Endothelial cell of umbilical vein (primary cell): Measurements from ENCODE around the gene DDX3X. TPM values are rescaled to one million over a fixed set of nuclear protein-coding genes. Genes with fewer than 3 reads are reported as not detected.

Experiments
- BruUV-seq: library from RNA; stranded (reverse); fragments of 400-500 nt; replicated peaks from 2 replicates; lab custom pipeline; 2021; lab: Mats Ljungman, UMichigan
- CTCF ChIA-PET: fragments of 300-600, 350-600 bp; sonication (Branson Sonifier 250); formaldehyde crosslinking; loops from one replicate; lab custom pipeline; 2021; ENCODE audit warnings: antibody characterized with exemption, inconsistent platforms; lab: Charles Lee
- POLR2A ChIA-PET: fragments of 300-600, 350-600 bp; sonication (Branson Sonifier 250); formaldehyde crosslinking; loops from one replicate; lab custom pipeline; 2021; ENCODE audit warnings: antibody characterized with exemption, inconsistent platforms; lab: Charles Lee
- DNase-seq: peaks from one replicate; pipeline ENCODE4 v3.0.0-alpha.2; 2011; ENCODE audit warnings: low read depth, low spot score
- FAIRE-seq: peaks from 2 replicates; lab custom pipeline; 2011; peaks lifted over from hg19 to GRCh38; lab: Jason Lieb, UNC
- H2AFZ ChIP-seq: 2 replicates; pipeline ENCODE4 v1.6.0; 2012; ENCODE audit warnings: low read depth, low read length, control low read depth, inconsistent platforms
- H3K27ac ChIP-seq: 2 replicates; pipeline ENCODE4 v1.5.1; 2011; ENCODE audit warnings: low read depth, mild to moderate bottlenecking, control low read depth, low read length, moderate library complexity; ENCODE audit not compliant: insufficient read depth
- H3K27me3 ChIP-seq, 2 experiments: 2 replicates each; pipeline versions ENCODE4 v1.6.0 to v1.6.1; 2011; ENCODE audit warnings: low read length in 2 of 2, mixed read lengths in 1 of 2; ENCODE audit not compliant: control insufficient read depth in 2 of 2, insufficient read depth in 2 of 2
- H3K36me3 ChIP-seq, 2 experiments: 2 replicates in 1 of 2; 3 replicates in 1 of 2; pipeline ENCODE4 v1.5.1; 2011; ENCODE audit warnings: low read length in 2 of 2, mild to moderate bottlenecking in 1 of 2, moderate library complexity in 1 of 2; ENCODE audit not compliant: control insufficient read depth in 2 of 2, insufficient read depth in 2 of 2; ENCODE audit errors: extremely low read depth in 1 of 2
- H3K4me1 ChIP-seq: 3 replicates; pipeline ENCODE4 v1.5.1; 2011; ENCODE audit warnings: mild to moderate bottlenecking, low read length; ENCODE audit not compliant: control insufficient read depth, insufficient read depth; ENCODE audit errors: extremely low read depth
- H3K4me2 ChIP-seq: 2 replicates; pipeline ENCODE4 v1.6.1; 2011; ENCODE audit warnings: low read length, control low read depth, mixed read lengths; ENCODE audit not compliant: insufficient read depth
- H3K4me3 ChIP-seq, 3 experiments: fragments of 200-600 bp in 1 of 3; sonication (generic), shearing (Covaris generic) in 1 of 3; replicated peaks in 1 of 3; 2 replicates each; pipeline ENCODE4 v1.5.1; 2011 to 2016; ENCODE audit warnings: control low read depth in 3 of 3, low read length in 3 of 3, mild to moderate bottlenecking in 2 of 3, inconsistent platforms in 1 of 3, low read depth in 1 of 3, moderate library complexity in 1 of 3; ENCODE audit not compliant: insufficient read depth in 1 of 3
- H3K79me2 ChIP-seq: 2 replicates; pipeline ENCODE4 v1.6.0; 2012; ENCODE audit warnings: low read length, inconsistent platforms; ENCODE audit not compliant: control insufficient read depth, insufficient read depth
- H3K9ac ChIP-seq: replicated peaks from 2 replicates; pipeline ENCODE3; 2011; ENCODE audit warnings: low read length, control low read depth; ENCODE audit not compliant: insufficient read depth; ENCODE audit errors: extremely low read depth
- H3K9me1 ChIP-seq: replicated peaks from 3 replicates; pipeline ENCODE4 v1.6.0; 2011; ENCODE audit warnings: mild to moderate bottlenecking, low read length; ENCODE audit not compliant: control insufficient read depth, insufficient read depth; ENCODE audit errors: extremely low read depth
- H3K9me3 ChIP-seq: replicated peaks from 2 replicates; pipeline ENCODE4 v1.5.1; 2012; ENCODE audit warnings: low read length, inconsistent platforms; ENCODE audit not compliant: control insufficient read depth, insufficient read depth
- H4K20me1 ChIP-seq: replicated peaks from 2 replicates; pipeline ENCODE3; 2011; ENCODE audit warnings: mild to moderate bottlenecking, low read length; ENCODE audit not compliant: control insufficient read depth, insufficient read depth; ENCODE audit errors: extremely low read depth
- CTCF ChIP-seq, 2 donors: IDR thresholded peaks; 1 replicate in 1 of 2; 2 replicates in 1 of 2; pipeline ENCODE4 v1.5.1; 2011; ENCODE audit warnings: low read length in 2 of 2, mild to moderate bottlenecking in 2 of 2, moderate library complexity in 2 of 2, control low read depth in 1 of 2, inconsistent platforms in 1 of 2, low read depth in 1 of 2; ENCODE audit not compliant: insufficient read depth in 1 of 2; ENCODE audit errors: extremely low read depth in 1 of 2
- EZH2 ChIP-seq: IDR thresholded peaks from 2 replicates; pipeline ENCODE4 v1.6.1; 2012; ENCODE audit warnings: borderline replicate concordance, low read depth, mild to moderate bottlenecking, moderate library complexity, low read length, inconsistent platforms; ENCODE audit not compliant: severe bottlenecking
- FOS ChIP-seq: IDR thresholded peaks from 2 replicates; pipeline ENCODE4 v1.6.1; 2011; ENCODE audit warnings: mild to moderate bottlenecking, low read length, moderate library complexity, borderline replicate concordance; ENCODE audit not compliant: insufficient read depth
- GATA2 ChIP-seq: IDR thresholded peaks from 2 replicates; pipeline ENCODE4 v1.7.0; 2011; ENCODE audit warnings: low read depth, mild to moderate bottlenecking, moderate library complexity, mixed read lengths, low read length; ENCODE audit not compliant: insufficient read length, insufficient read depth
- JUN ChIP-seq: IDR thresholded peaks from 2 replicates; pipeline ENCODE4 v1.6.1; 2011; ENCODE audit warnings: borderline replicate concordance, low read depth; ENCODE audit not compliant: insufficient read length, insufficient read depth
- MAX ChIP-seq: IDR thresholded peaks from 2 replicates; pipeline ENCODE4 v1.6.1; 2011; ENCODE audit not compliant: insufficient read depth, insufficient read length
- MYC ChIP-seq: IDR thresholded peaks from one replicate; pipeline ENCODE4 v1.6.1; 2011; ENCODE audit warnings: mild to moderate bottlenecking, low read depth, low read length
- POLR2A ChIP-seq: IDR thresholded peaks from 2 replicates; pipeline ENCODE4 v1.6.1; 2012; ENCODE audit warnings: low read depth, mild to moderate bottlenecking, control low read depth, low read length
- POLR2AphosphoS5 ChIP-seq: IDR thresholded peaks from 2 replicates; pipeline ENCODE4 v1.6.1; 2012; ENCODE audit warnings: low read depth, mild to moderate bottlenecking, control low read depth, low read length, moderate library complexity; ENCODE audit not compliant: insufficient read depth
- dilution Hi-C: fragments of 300-500 bp; cut with MboI; formaldehyde crosslinking; loops from one replicate; pipeline ENCODE4 v1.15.0; 2019; ENCODE audit warnings: low sequenced_read_pairs; ENCODE audit not compliant: extremely low pct_ligation_motif_present
- intact Hi-C: fragments of 100-400 bp; cut with micrococcal nuclease; formaldehyde crosslinking; loops from one replicate; pipeline ENCODE4 v1.10.0; 2022
- polyA plus RNA-seq, 4 experiments: library from polyadenylated mRNA; depleted of rRNA in 3 of 4; stranded (reverse) in 3 of 4; unstranded in 1 of 4; fragments of >200 nt; gene quantifications; 2 replicates each; pipeline versions ENCODE4 v1.2.1 to v1.2.3, GENCODE V29; 2011 to 2012; ENCODE audit warnings: missing spikeins in 1 of 4
- total RNA-seq: library from RNA; stranded (reverse); gene quantifications from 2 replicates; pipeline ENCODE4 v1.2.3, GENCODE V29; 2021

The DDX3X gene
- total and polyA plus RNA-seq, 2 donors (not counting 3 experiments of a cell fraction or from before 2014, with no cell fraction given), result 48.5 to 300 TPM

- dilution Hi-C loops, result no loop called here
- CTCF ChIA-PET, result no interaction called here
These were observed 54.6 kb downstream of the DDX3X start for GRCh38 chrX:41388543-41388942.

More at GRCh38 chrX:41388543-41388942, 54.6 kb downstream of the DDX3X start:
- H3K79me2 ChIP-seq, result no peaks in the 10 kb centered on the region
- POLR2A ChIA-PET, result no interaction called here
- H3K4me1 ChIP-seq, result peaks cover under 1% of the 10 kb centered on the region
- H2AFZ ChIP-seq, result no peak overlapping the region
- no peaks in the 10 kb centered on the region for H4K20me1 ChIP-seq
- FAIRE-seq (no peak), DNase-seq (no peak)
- H3K27ac ChIP-seq, result no peak overlapping the region
- no peaks in the 10 kb centered on the region for H3K27me3 ChIP-seq
- H3K9ac ChIP-seq, result no peak overlapping the region
- no TSS peak for BruUV-seq
- TF ChIP-seq POLR2A (no peak), EZH2 (no peak), GATA2 (no peak), FOS (no peak), POLR2AphosphoS5 (no peak), MAX (no peak), CTCF (IDR thresholded peaks at IDR 0.05; ENCODE audit: extremely low read depth in 1 of 2, insufficient read depth in 1 of 2, low read depth in 1 of 2, low read length in 2 of 2) (no peak), JUN (no peak), MYC (no peak)
- no peak overlapping the region for H3K4me2 ChIP-seq
- no peak overlapping the region for H3K4me3 ChIP-seq
- no peaks in the 10 kb centered on the region for H3K9me1 ChIP-seq
- intact Hi-C loops, result no loop called here
- H3K36me3 ChIP-seq, result no peaks in the 10 kb centered on the region
- H3K9me3 ChIP-seq, result no peaks in the 10 kb centered on the region
